Stomach (tissue), 19 donors: ENCODE data around the gene AKR1C8. TPM values are rescaled to one million over a fixed set of nuclear protein-coding genes. Genes with fewer than 3 reads are reported as not detected.
"Not testable (repeated sequence)": the region's sequence is repeated elsewhere in the genome, so short reads cannot be mapped to it uniquely, and the experiment has no call there.

Experiments used
- DNase-seq, 2 donors: peaks; one replicate each; pipeline versions ENCODE4 v3.0.0 to v3.0.0-alpha.2; 2013 to 2019
- H3K27ac ChIP-seq, 5 donors: fragments of 200-600 bp in 4 of 5; sonication (generic) in 4 of 5; one replicate each; pipeline ENCODE4 v1.5.1; 2013 to 2019; ENCODE audit warnings: mild to moderate bottlenecking in 1 of 5, moderate library complexity in 1 of 5
- H3K27me3 ChIP-seq, 3 donors: fragments of 200-600 bp; sonication (generic); one replicate each; pipeline ENCODE4 v1.5.1; 2017 to 2019; ENCODE audit warnings: mixed run types in 1 of 3
- H3K36me3 ChIP-seq, 4 donors: fragments of 200-600 bp; sonication (generic); 1 replicate in 3 of 4; 2 replicates in 1 of 4; pipeline ENCODE4 v1.5.1; 2016 to 2019
- H3K4me1 ChIP-seq, 4 donors: fragments of 200-600 bp; sonication (generic); one replicate each; pipeline ENCODE4 v1.5.1; 2016 to 2019
- H3K4me3 ChIP-seq, 4 donors: fragments of 200-600 bp; sonication (generic) in 3 of 4; one replicate each; pipeline ENCODE4 v1.5.1; 2016 to 2019; ENCODE audit warnings: mild to moderate bottlenecking in 1 of 4
- H3K9me3 ChIP-seq, 4 donors: fragments of 200-600 bp; sonication (generic); one replicate each; pipeline ENCODE4 v1.5.1; 2016 to 2019
- EP300 ChIP-seq: sonication (generic); formaldehyde crosslinking; IDR thresholded peaks from one replicate; pipeline ENCODE4 v1.6.1; 2017; ENCODE audit warnings: antibody characterized with exemption
- POLR2A ChIP-seq, 4 donors: fragments of 450-650 bp; IDR thresholded peaks; one replicate each; pipeline ENCODE4 v1.6.1; 2016; ENCODE audit warnings: antibody characterized with exemption in 4 of 4, control low read depth in 2 of 4, mild to moderate bottlenecking in 1 of 4, moderate library complexity in 1 of 4
- POLR2AphosphoS5 ChIP-seq, 3 donors: sonication (generic); formaldehyde crosslinking; IDR thresholded peaks; one replicate each; pipeline ENCODE4 v1.6.1; 2016; ENCODE audit warnings: antibody characterized with exemption in 3 of 3
- WGBS, 5 donors: extraction: QIAGEN DNeasy Blood & Tissue Kit in 3 of 5; methylation state at CpG; one replicate each; pipeline versions ENCODE4 v1.1.5 to v1.1.7; 2013 to 2018; 5-methylcytosine and 5-hydroxymethylcytosine counted together
- intact Hi-C: fragments of 100-400 bp; cut with DNase I; formaldehyde crosslinking; loops from one replicate; pipeline ENCODE4 v1.15.1; 2023; ENCODE audit warnings: low total_unique reads
- long read RNA-seq, 10 donors: transcript quantifications; one replicate each; lab custom pipeline, GENCODE V29; 2026
- polyA plus RNA-seq, 3 donors: library from polyadenylated mRNA; stranded (reverse); fragments of 200-250 nt; gene quantifications; one replicate each; pipeline ENCODE4 v1.2.3, GENCODE V29; 2013
- total RNA-seq, 5 donors: library from RNA; depleted of rRNA; stranded (reverse); fragments of >200 nt; gene quantifications; one replicate each; pipeline versions ENCODE4 v1.1.0 to v1.2.3, GENCODE V29; 2014 to 2016
- TF ChIP-seq, protein P1 (sequence below), 7 experiments: fragments of 450-650 bp in 4 of 7; fragments of 200-600 bp in 3 of 7; sonication (generic) in 3 of 7; IDR thresholded peaks; one replicate each; pipeline ENCODE4 v1.5.1; 2016 to 2019; ENCODE audit warnings: antibody characterized with exemption in 7 of 7, control low read depth in 2 of 7, mild to moderate bottlenecking in 1 of 7
- donor health status: healthy with polysubstance abuse.
- donor health status: Bipolar disorder and iron deficiency.
- donor health status: healthy.

Gene AKR1C8
- total RNA-seq: not detected
- not detected for polyA plus RNA-seq
- long read RNA-seq, donor 1: 0 reads
- long read RNA-seq, donor 2: 0 reads
- long read RNA-seq, donor 3: 0 reads
- long read RNA-seq, donor 4: 0 reads
- long read RNA-seq, donor 5: 0 reads
- long read RNA-seq, donor 6: 0 reads
- long read RNA-seq, donor 7: 0 reads
- long read RNA-seq, donor 8: 0 reads
- long read RNA-seq, donor 9: 0 reads
- long read RNA-seq, donor 10: 0 reads

DNA sequence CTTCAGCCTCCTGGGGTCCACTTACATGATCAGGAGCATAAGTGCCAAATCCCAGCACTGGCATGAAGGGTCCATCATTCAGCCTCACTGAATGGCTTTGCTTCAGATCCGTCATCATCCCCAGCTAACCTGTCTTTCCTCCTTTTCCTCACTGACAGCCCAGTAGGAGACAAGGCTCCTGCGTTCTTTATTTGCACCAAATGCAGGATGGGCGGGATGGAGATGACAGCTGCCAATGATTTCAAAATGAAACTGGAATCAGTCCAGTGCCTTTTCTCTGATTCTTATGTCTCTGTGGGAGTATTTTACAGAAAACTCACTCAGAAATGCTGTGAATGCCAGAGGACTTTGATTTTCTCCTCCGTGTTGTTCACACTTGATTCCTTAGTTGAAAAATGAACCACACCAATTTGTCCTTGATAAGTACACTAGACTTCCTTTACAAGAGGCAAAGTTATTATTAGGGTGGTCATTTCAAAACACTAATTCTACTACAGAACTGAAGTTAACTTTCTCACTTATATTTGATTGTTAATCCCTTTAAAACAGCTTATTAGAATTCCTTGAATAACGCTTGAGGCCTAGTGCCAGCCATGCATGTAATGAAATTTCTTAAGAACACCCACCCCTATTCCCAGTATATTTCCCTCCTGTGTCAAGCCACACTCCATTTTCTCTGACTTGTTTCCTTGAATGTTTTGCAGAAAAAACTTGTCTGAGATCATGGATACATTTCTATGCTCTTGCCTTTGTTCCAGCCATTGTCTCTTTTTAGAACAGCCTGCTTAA lies at the start of gene AKR1C8:
TSS of gene AKR1C8 (minus strand) at position 164 of the 789 bp plus-strand sequence. CDS start at position 118, 46 bp downstream.
- WGBS, 5 donors: 85 to 92% (median 88%) methylated on average over 5 of the region's 5 CpGs
- no peaks in the 10 kb centered on the region for H3K9me3 ChIP-seq
- no peak for DNase-seq
- no peaks in the 10 kb centered on the region for H3K27me3 ChIP-seq
- H3K36me3 ChIP-seq: no peaks in the 10 kb centered on the region
- no peaks in the 10 kb centered on the region for H3K4me1 ChIP-seq
- intact Hi-C loops: no loop called here
- H3K4me3 ChIP-seq: no peak within 1 kb of the TSS
- H3K27ac ChIP-seq: no peak within 1 kb of the TSS
- TF ChIP-seq, protein P1, sequence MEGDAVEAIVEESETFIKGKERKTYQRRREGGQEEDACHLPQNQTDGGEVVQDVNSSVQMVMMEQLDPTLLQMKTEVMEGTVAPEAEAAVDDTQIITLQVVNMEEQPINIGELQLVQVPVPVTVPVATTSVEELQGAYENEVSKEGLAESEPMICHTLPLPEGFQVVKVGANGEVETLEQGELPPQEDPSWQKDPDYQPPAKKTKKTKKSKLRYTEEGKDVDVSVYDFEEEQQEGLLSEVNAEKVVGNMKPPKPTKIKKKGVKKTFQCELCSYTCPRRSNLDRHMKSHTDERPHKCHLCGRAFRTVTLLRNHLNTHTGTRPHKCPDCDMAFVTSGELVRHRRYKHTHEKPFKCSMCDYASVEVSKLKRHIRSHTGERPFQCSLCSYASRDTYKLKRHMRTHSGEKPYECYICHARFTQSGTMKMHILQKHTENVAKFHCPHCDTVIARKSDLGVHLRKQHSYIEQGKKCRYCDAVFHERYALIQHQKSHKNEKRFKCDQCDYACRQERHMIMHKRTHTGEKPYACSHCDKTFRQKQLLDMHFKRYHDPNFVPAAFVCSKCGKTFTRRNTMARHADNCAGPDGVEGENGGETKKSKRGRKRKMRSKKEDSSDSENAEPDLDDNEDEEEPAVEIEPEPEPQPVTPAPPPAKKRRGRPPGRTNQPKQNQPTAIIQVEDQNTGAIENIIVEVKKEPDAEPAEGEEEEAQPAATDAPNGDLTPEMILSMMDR (IDR thresholded peaks at IDR 0.05): no peak
- TF ChIP-seq POLR2AphosphoS5 (IDR thresholded peaks at IDR 0.05) (no peak), EP300 (no peak), POLR2A (IDR thresholded peaks at IDR 0.05) (no peak)

DNA sequence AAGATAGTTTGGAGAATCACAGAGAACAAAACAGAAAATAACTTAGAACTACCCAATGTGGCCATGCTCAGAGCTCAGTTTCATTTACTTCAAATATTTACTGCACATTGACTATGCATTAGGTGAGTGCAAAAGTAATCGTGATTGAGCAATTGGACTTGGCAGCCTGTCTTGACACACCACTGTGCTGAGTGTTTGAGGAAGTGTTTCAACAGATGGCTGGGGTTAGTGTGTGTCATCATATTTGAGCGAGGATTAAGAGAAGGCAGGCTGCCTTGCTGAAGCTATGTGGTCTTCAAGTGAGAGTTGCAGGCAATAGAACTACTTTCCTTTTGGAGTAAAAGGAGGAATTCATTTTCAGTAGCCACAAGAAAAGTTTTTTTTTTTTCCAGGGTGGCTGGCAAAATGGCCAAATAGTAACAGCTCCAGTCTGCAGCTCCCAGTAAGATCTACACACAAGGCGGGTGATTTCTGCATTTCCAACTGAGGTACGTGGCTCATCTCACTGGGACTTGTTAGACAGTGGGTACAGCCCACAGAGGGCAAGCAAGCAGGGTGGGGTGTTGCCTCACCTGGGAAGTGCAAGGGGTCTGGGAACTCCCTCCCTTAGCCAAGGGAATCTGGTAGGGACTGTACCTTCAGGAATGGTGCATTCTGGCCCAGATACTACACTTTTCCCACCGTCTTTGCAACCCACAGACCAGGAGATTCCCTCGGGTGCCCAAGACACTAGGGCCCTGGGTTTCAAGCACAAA lies 49.3 kb upstream of the AKR1C8 start:
- Histone ChIP-seq H3K9me3 (peaks cover 0 to 3% (median 0%) of the 10 kb centered on the region in 4 donors), H3K4me3 (no peak overlapping the region), H3K27ac (peak overlapping the region in 1 of 5 donors; percentile 39), H3K4me1 (peaks cover 0 to 12% (median 0%) of the 10 kb centered on the region in 4 donors), H3K36me3 (no peaks in the 10 kb centered on the region), H3K27me3 (no peaks in the 10 kb centered on the region)
- DNase-seq: peak; percentile 67
- intact Hi-C loops: no loop called here
- no peak for TF ChIP-seq EP300
- TF ChIP-seq POLR2AphosphoS5 (IDR thresholded peaks at IDR 0.05): peak in 2 of 3 donors; percentile 61 to 71
- WGBS, 5 donors: 47 to 68% (median 64%) methylated on average over 4 to 6 of the region's 6 CpGs

DNA sequence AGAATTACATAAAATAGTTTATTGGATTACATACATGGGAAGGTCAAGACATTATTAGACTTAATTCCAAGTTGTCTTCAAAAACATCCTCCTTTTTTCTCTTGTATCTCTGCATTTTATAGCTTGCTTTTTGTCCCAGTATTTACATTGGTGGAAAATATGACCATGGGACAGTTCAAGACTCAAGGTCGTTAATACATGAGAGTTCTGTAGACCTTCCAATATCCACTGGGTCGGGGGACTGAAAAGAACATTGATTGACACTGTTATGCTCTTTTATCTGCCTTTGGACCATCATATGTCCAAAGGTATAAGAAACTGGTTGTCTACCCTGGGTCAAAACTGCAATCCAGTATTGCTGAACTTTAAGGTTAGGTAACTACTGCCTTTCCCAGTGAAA lies 48.4 kb upstream of the AKR1C8 start:
- Histone ChIP-seq H3K36me3 (no peaks in the 10 kb centered on the region), H3K27ac (no peak overlapping the region), H3K9me3 (peaks cover 0 to 3% (median 0%) of the 10 kb centered on the region in 4 donors), H3K4me3 (no peak overlapping the region), H3K27me3 (no peaks in the 10 kb centered on the region), H3K4me1 (peaks cover 0 to 12% (median 0%) of the 10 kb centered on the region in 4 donors)
- 71 to 83% (median 82%) methylated on average over 2 of the region's 2 CpGs for WGBS, 5 donors
- intact Hi-C loops: no loop called here
- DNase-seq: no peak
- TF ChIP-seq, protein P1 (IDR thresholded peaks at IDR 0.05): no peak
- TF ChIP-seq POLR2AphosphoS5 (IDR thresholded peaks at IDR 0.05): no peak
- TF ChIP-seq POLR2A (IDR thresholded peaks at IDR 0.05): no peak
- TF ChIP-seq EP300: no peak

DNA sequence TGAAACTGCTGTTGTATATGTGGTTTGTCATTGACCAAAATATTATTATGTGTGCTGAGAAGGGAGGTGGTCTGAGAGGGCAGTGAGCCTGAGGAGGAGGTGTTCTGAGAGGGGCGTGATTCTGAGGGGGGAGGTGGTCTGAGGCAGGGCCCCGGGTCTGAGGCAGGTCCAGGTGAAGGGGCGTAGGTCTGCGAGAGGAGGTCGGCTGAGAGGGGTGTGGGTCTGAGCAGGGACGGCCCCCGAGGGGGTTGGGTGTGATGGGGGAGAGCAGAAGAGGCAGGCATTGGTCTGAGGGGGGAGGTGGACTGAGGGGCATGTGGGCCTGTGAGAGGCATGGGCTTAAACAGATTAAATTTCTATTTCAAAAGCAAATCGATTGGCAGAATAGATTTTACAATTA lies 44.1 kb upstream of the AKR1C8 start:
- intact Hi-C loops: no loop called here
- no peak for TF ChIP-seq EP300
- no peak for TF ChIP-seq POLR2A (IDR thresholded peaks at IDR 0.05)
- TF ChIP-seq, protein P1 (IDR thresholded peaks at IDR 0.05): no peak
- TF ChIP-seq POLR2AphosphoS5 (IDR thresholded peaks at IDR 0.05): no peak
- 75 to 86% (median 81%) methylated on average over 8 of the region's 8 CpGs for WGBS, 5 donors

DNA sequence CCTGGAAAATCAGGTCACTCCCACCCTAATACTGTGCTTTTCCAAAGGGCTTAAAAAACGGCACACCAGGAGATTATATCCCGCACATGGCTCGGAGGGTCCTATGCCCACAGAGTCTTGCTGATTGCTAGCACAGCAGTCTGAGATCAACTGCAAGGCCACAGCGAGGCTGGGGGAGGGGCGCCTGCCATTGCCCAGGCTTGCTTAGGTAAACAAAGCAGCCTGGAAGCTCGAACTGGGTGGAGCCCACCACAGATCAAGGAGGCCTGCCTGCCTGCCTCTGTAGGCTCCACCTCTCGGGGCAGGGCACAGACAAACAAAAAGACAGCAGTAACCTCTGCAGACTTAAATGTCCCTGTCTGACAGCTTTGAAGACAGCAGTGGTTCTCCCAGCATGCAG lies 38.0 kb upstream of the AKR1C8 start:
- H3K9me3 ChIP-seq: peaks cover 0 to 11% (median 8%) of the 10 kb centered on the region in 4 donors
- DNase-seq, intact Hi-C loops, H3K4me1 ChIP-seq, H3K27me3 ChIP-seq, H3K27ac ChIP-seq, H3K4me3 ChIP-seq, H3K36me3 ChIP-seq: not testable (repeated sequence)
- 72 to 90% (median 77%) methylated on average over 5 to 7 of the region's 7 CpGs for WGBS, 5 donors

More for the DNA sequence above, 44.1 kb upstream of the AKR1C8 start:
- no peaks in the 10 kb centered on the region for H3K36me3 ChIP-seq
- no peak overlapping the region for H3K4me3 ChIP-seq
- H3K4me1 ChIP-seq: peaks cover 0 to 3% (median 0%) of the 10 kb centered on the region in 4 donors
- H3K9me3 ChIP-seq: no peaks in the 10 kb centered on the region
- H3K27me3 ChIP-seq: no peaks in the 10 kb centered on the region
- no peak for DNase-seq
- H3K27ac ChIP-seq: no peak overlapping the region
